Measurements from ENCODE around the gene NT5C1B. TPM values are rescaled to one million over a fixed set of nuclear protein-coding genes. Genes with fewer than 3 reads are reported as not detected.

NT5C1B gene
- total and polyA plus RNA-seq, 10 of the 15 experiments (the other 5 are each of a cell fraction or from before 2014, with no cell fraction given): 0.40 to 0.44 TPM; not detected in 8

DNA sequence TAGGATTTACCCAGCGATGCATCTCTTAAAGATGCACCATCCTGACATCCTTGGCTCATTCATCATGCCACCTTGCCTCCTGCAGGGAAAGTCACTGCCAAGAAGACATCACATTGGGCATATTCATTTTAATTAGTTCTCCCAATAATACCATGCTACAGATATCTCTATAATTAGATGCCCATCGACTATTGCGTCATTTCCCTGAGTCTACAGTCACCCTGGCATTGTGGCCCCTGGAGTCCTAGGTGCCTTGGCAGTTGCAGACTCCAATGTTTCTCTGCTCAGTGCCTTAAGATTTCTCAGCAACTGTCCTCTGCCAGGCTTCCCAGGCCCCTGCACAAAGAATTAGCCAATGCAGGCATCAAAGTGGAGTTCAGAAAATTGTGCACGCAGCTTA, 61.5 kb downstream of the NT5C1B start:
- ChIA-PET POLR2A (no interaction called here), SMC1A (ENCODE audit: uncharacterized antibody, unreplicated experiment) (no interaction called here), CTCF (interaction anchor here (1.1 kb wide), 2 partner anchors 8 to 214 kb away, joined by 3 read pairs; no protein-coding TSS in a partner anchor), RAD21 (ENCODE audit: unreplicated experiment) (no interaction called here)
- Histone ChIP-seq H3K79me2 (ENCODE audit: control insufficient read depth, insufficient read depth, low read length) (no peaks in the 10 kb centered on the region), H3K4me3 (no peak overlapping the region), H3K4me1 (ENCODE audit: control insufficient read depth, insufficient read depth, low read length) (no peaks in the 10 kb centered on the region), H4K20me1 (ENCODE audit: control insufficient read depth, insufficient read depth) (no peaks in the 10 kb centered on the region; the same call in 1 of the 2 replicates), H2AFZ (ENCODE audit: control insufficient read depth, low read depth, low read length) (no peak overlapping the region), H3K9ac (ENCODE audit: control insufficient read depth, insufficient read depth, low read length) (no peak overlapping the region), H3K36me3 (ENCODE audit: control insufficient read depth in 2 of 2, insufficient read depth in 2 of 2, low read length in 1 of 2) (no peaks in the 10 kb centered on the region), H3K27ac (ENCODE audit: control insufficient read depth, insufficient read depth) (no peak overlapping the region), H3K27me3 (replicated peaks in 1 of 2; ENCODE audit: control insufficient read depth in 2 of 2, insufficient read depth in 2 of 2, low read length in 1 of 2) (peaks cover 0 to 2% of the 10 kb centered on the region in 2 experiments; a peak in 3 of 4 replicates), H3K4me2 (ENCODE audit: control insufficient read depth, insufficient read depth) (no peak overlapping the region), H3K9me3 (replicated peaks; ENCODE audit: control insufficient read depth, insufficient read depth, low read length) (no peaks in the 10 kb centered on the region)
- intact Hi-C loops (cut with micrococcal nuclease; ENCODE audit: unreplicated experiment) (no loop called here), in situ Hi-C loops (cut with MboI) (loop anchor here (10.0 kb wide), 1 partner anchor 837 kb away; no protein-coding TSS in a partner anchor)
- no peak for ATAC-seq
- 55% methylated on average over 4 of the region's 4 CpGs for WGBS (ENCODE audit: insufficient coverage, insufficient replicate concordance, low lambda C conversion rate, missing lambda C conversion rate)
- DNase-seq (ENCODE audit: low read depth, low spot score): no peak
- no TSS peak for BruUV-seq (replicated peaks)
- no peak for FAIRE-seq
- TF ChIP-seq RFX5 (IDR thresholded peaks at IDR 0.05; ENCODE audit: low read depth, low read length) (no peak), EGR1 (IDR thresholded peaks at IDR 0.05; ENCODE audit: borderline replicate concordance in 1 of 2, low read depth in 2 of 2, low read length in 2 of 2) (no peak), USF1 (IDR thresholded peaks at IDR 0.05; ENCODE audit: borderline replicate concordance, extremely low read length, insufficient read depth, low read depth, low read length) (no peak), BHLHE40 (IDR thresholded peaks at IDR 0.05; ENCODE audit: borderline replicate concordance in 1 of 2, low read depth in 2 of 2, low read length in 1 of 2) (no peak), STAT3 (IDR thresholded peaks at IDR 0.05; ENCODE audit: low read depth, low read length) (no peak), ZSCAN29 (IDR thresholded peaks at IDR 0.05) (no peak), ZNF24 (IDR thresholded peaks at IDR 0.05) (no peak), ATF3 (IDR thresholded peaks at IDR 0.05; ENCODE audit: borderline replicate concordance, extremely low read depth, low read depth, low read length) (no peak), TAF1 (IDR thresholded peaks at IDR 0.05; ENCODE audit: borderline replicate concordance, low read depth, low read length) (no peak), IRF5 (IDR thresholded peaks at IDR 0.05; ENCODE audit: borderline replicate concordance) (no peak), CEBPB (IDR thresholded peaks at IDR 0.05; ENCODE audit: borderline replicate concordance in 1 of 2, low read depth in 2 of 2, low read length in 2 of 2) (no peak), SPI1 (IDR thresholded peaks at IDR 0.05; ENCODE audit: borderline replicate concordance, insufficient read depth, low read depth, low read length) (no peak), POLR2A (IDR thresholded peaks at IDR 0.05; ENCODE audit: low read depth, low read length) (no peak), PBX3 (IDR thresholded peaks at IDR 0.05; ENCODE audit: insufficient replicate concordance, low read depth, low read length) (no peak), SRF (IDR thresholded peaks at IDR 0.05; ENCODE audit: low read depth in 2 of 2, low read length in 2 of 2) (no peak), SP1 (IDR thresholded peaks at IDR 0.05; ENCODE audit: low read depth, low read length) (no peak)
- TF ChIP-seq, protein P1, sequence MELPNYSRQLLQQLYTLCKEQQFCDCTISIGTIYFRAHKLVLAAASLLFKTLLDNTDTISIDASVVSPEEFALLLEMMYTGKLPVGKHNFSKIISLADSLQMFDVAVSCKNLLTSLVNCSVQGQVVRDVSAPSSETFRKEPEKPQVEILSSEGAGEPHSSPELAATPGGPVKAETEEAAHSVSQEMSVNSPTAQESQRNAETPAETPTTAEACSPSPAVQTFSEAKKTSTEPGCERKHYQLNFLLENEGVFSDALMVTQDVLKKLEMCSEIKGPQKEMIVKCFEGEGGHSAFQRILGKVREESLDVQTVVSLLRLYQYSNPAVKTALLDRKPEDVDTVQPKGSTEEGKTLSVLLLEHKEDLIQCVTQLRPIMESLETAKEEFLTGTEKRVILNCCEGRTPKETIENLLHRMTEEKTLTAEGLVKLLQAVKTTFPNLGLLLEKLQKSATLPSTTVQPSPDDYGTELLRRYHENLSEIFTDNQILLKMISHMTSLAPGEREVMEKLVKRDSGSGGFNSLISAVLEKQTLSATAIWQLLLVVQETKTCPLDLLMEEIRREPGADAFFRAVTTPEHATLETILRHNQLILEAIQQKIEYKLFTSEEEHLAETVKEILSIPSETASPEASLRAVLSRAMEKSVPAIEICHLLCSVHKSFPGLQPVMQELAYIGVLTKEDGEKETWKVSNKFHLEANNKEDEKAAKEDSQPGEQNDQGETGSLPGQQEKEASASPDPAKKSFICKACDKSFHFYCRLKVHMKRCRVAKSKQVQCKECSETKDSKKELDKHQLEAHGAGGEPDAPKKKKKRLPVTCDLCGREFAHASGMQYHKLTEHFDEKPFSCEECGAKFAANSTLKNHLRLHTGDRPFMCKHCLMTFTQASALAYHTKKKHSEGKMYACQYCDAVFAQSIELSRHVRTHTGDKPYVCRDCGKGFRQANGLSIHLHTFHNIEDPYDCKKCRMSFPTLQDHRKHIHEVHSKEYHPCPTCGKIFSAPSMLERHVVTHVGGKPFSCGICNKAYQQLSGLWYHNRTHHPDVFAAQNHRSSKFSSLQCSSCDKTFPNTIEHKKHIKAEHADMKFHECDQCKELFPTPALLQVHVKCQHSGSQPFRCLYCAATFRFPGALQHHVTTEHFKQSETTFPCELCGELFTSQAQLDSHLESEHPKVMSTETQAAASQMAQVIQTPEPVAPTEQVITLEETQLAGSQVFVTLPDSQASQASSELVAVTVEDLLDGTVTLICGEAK (IDR thresholded peaks at IDR 0.05; ENCODE audit: borderline replicate concordance): no peak

All from GM12878 (cell line).